Measurements from ENCODE around the gene RFNG.

DNA sequence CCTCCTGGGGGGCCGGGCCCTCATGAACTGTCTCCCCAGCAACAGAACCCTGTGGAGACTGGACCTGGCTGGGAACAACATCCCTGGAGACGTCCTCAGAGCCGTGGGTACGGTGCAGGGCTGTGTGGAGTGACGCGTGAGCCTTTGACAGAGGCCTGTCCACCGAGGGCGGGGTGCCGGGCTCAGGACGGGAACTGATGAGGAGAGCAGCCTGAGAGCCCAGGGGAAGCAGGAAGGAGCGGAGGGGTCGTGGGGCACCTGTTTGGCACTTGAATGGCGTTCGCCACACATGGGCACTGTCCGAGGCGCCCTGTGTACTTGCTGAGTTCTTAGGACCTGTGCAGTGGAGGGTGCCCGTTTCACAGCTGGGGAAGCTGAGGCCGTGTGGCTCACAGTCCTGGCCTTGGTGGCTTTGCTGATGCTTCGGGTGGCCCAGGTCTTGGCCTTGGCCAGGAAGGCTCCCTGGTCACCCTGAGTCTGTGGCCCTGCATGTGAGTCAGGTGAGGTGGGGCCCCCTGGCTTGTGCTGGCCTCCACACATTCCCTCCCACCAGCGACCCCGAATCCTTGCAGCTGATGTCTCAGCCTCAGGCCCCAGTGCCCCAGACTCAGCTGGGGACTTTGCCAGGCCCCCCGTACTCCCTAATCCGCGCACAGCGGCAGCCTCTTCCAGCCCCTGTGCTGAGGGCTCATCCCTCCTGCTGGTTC is 26.1 kb downstream of the RFNG start:
- TF ChIP-seq, protein P1, sequence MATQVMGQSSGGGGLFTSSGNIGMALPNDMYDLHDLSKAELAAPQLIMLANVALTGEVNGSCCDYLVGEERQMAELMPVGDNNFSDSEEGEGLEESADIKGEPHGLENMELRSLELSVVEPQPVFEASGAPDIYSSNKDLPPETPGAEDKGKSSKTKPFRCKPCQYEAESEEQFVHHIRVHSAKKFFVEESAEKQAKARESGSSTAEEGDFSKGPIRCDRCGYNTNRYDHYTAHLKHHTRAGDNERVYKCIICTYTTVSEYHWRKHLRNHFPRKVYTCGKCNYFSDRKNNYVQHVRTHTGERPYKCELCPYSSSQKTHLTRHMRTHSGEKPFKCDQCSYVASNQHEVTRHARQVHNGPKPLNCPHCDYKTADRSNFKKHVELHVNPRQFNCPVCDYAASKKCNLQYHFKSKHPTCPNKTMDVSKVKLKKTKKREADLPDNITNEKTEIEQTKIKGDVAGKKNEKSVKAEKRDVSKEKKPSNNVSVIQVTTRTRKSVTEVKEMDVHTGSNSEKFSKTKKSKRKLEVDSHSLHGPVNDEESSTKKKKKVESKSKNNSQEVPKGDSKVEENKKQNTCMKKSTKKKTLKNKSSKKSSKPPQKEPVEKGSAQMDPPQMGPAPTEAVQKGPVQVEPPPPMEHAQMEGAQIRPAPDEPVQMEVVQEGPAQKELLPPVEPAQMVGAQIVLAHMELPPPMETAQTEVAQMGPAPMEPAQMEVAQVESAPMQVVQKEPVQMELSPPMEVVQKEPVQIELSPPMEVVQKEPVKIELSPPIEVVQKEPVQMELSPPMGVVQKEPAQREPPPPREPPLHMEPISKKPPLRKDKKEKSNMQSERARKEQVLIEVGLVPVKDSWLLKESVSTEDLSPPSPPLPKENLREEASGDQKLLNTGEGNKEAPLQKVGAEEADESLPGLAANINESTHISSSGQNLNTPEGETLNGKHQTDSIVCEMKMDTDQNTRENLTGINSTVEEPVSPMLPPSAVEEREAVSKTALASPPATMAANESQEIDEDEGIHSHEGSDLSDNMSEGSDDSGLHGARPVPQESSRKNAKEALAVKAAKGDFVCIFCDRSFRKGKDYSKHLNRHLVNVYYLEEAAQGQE (IDR thresholded peaks at IDR 0.05; ENCODE audit: insufficient read depth in 1 of 2, low read depth in 2 of 2, low read length in 1 of 2), result no peak
- TF ChIP-seq, protein P2, sequence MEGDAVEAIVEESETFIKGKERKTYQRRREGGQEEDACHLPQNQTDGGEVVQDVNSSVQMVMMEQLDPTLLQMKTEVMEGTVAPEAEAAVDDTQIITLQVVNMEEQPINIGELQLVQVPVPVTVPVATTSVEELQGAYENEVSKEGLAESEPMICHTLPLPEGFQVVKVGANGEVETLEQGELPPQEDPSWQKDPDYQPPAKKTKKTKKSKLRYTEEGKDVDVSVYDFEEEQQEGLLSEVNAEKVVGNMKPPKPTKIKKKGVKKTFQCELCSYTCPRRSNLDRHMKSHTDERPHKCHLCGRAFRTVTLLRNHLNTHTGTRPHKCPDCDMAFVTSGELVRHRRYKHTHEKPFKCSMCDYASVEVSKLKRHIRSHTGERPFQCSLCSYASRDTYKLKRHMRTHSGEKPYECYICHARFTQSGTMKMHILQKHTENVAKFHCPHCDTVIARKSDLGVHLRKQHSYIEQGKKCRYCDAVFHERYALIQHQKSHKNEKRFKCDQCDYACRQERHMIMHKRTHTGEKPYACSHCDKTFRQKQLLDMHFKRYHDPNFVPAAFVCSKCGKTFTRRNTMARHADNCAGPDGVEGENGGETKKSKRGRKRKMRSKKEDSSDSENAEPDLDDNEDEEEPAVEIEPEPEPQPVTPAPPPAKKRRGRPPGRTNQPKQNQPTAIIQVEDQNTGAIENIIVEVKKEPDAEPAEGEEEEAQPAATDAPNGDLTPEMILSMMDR (IDR thresholded peaks at IDR 0.05), result no peak
- TF ChIP-seq POLR2AphosphoS5 (IDR thresholded peaks at IDR 0.05; ENCODE audit: low read depth, low read length), result no peak
- TF ChIP-seq SIN3A (IDR thresholded peaks at IDR 0.05; ENCODE audit: borderline replicate concordance, insufficient read depth, low read depth, low read length), result no peak

Data from Panc1 (cell line).